H1 (cell line): ENCODE measurements around the gene KANTR. TPM values are rescaled to one million over a fixed set of nuclear protein-coding genes. Genes with fewer than 3 reads are reported as not detected.

Experiments
- CTCF ChIA-PET: fragments of 300-600 bp; sonication (Branson Sonifier 250); formaldehyde crosslinking; loops from one replicate; lab custom pipeline; 2021; ENCODE audit not compliant: partially characterized antibody; lab: Charles Lee
- POLR2A ChIA-PET: fragments of 300-600 bp; sonication (Branson Sonifier 250); formaldehyde crosslinking; loops from one replicate; lab custom pipeline; 2021; ENCODE audit warnings: inconsistent platforms; ENCODE audit not compliant: partially characterized antibody; lab: Charles Lee
- DNase-seq, 2 experiments: peaks; one replicate each; pipeline versions ENCODE4 v3.0.0 to v3.0.0-alpha.2; 2010 to 2022; ENCODE audit warnings: low spot score in 2 of 2, low read depth in 1 of 2, mixed read lengths in 1 of 2
- FAIRE-seq: peaks from 2 replicates; lab custom pipeline; 2011; peaks lifted over from hg19 to GRCh38; lab: Jason Lieb, UNC
- H2AFZ ChIP-seq: 2 replicates; pipeline ENCODE4 v1.8.1; 2012; ENCODE audit warnings: low read length, inconsistent platforms
- H2AK5ac ChIP-seq: 2 replicates; pipeline ENCODE4 v1.6.1; 2013; ENCODE audit warnings: low read depth, low read length
- H2BK120ac ChIP-seq: replicated peaks from 2 replicates; pipeline ENCODE3; 2013; ENCODE audit warnings: low read depth, low read length, inconsistent platforms
- H2BK12ac ChIP-seq: 2 replicates; pipeline ENCODE4 v1.6.1; 2013; ENCODE audit warnings: low read depth, low read length
- H2BK15ac ChIP-seq: 2 replicates; pipeline ENCODE4 v1.6.1; 2013; ENCODE audit warnings: low read length
- H2BK20ac ChIP-seq: 2 replicates; pipeline ENCODE4 v1.6.1; 2013; ENCODE audit warnings: low read length
- H2BK5ac ChIP-seq: 2 replicates; pipeline ENCODE4 v1.6.1; 2013; ENCODE audit warnings: low read depth, low read length
- H3K14ac ChIP-seq: 2 replicates; pipeline ENCODE4 v1.6.1; 2013; ENCODE audit warnings: inconsistent platforms; ENCODE audit not compliant: insufficient read length
- H3K18ac ChIP-seq: 2 replicates; pipeline ENCODE4 v1.6.1; 2013; ENCODE audit warnings: low read length; ENCODE audit errors: extremely low read depth
- H3K23ac ChIP-seq: 2 replicates; pipeline ENCODE4 v1.6.1; 2013; ENCODE audit warnings: inconsistent platforms; ENCODE audit not compliant: insufficient read length
- H3K23me2 ChIP-seq: 2 replicates; pipeline ENCODE4 v1.6.1; 2013; ENCODE audit warnings: low read depth, low read length
- H3K27ac ChIP-seq: 2 replicates; pipeline ENCODE4 v1.6.1; 2011; ENCODE audit warnings: low read depth, low read length, inconsistent platforms
- H3K27me3 ChIP-seq, 4 experiments: replicated peaks in 1 of 4; 1 replicate in 1 of 4; 2 replicates in 3 of 4; pipeline versions ENCODE4 v1.6.1 to v1.8.1; 2011 to 2013; ENCODE audit warnings: low read length in 3 of 4, mild to moderate bottlenecking in 3 of 4, inconsistent platforms in 2 of 4, mixed read lengths in 2 of 4, moderate library complexity in 1 of 4; ENCODE audit not compliant: control insufficient read depth in 3 of 4, insufficient read depth in 3 of 4; ENCODE audit errors: extremely low read depth in 1 of 4
- H3K36me3 ChIP-seq, 4 experiments: 2 replicates each; pipeline versions ENCODE4 v1.6.1 to v1.8.1; 2011 to 2013; ENCODE audit warnings: mild to moderate bottlenecking in 4 of 4, low read length in 3 of 4, moderate library complexity in 2 of 4, control low read depth in 1 of 4, inconsistent platforms in 1 of 4; ENCODE audit not compliant: insufficient read depth in 4 of 4, control insufficient read depth in 2 of 4
- H3K4ac ChIP-seq: replicated peaks from 2 replicates; pipeline ENCODE3; 2013; ENCODE audit warnings: low read length, low read depth, mixed read lengths, inconsistent platforms; ENCODE audit not compliant: insufficient read length
- H3K4me1 ChIP-seq, 4 experiments: replicated peaks in 1 of 4; 1 replicate in 1 of 4; 2 replicates in 3 of 4; pipeline versions ENCODE4 v1.6.1 to v1.8.1; 2011 to 2013; ENCODE audit warnings: low read length in 3 of 4, inconsistent platforms in 2 of 4, mixed read lengths in 1 of 4; ENCODE audit not compliant: insufficient read depth in 4 of 4, control insufficient read depth in 3 of 4
- H3K4me2 ChIP-seq, 2 experiments: 2 replicates each; pipeline versions ENCODE4 v1.6.1 to v1.8.1; 2011 to 2013; ENCODE audit warnings: low read depth in 2 of 2, low read length in 2 of 2, control low read depth in 1 of 2, inconsistent platforms in 1 of 2, mild to moderate bottlenecking in 1 of 2; ENCODE audit not compliant: insufficient read depth in 1 of 2
- H3K4me3 ChIP-seq, 4 experiments: fragments of 200-600, 300-600 bp in 1 of 4; sonication (generic), shearing (Covaris generic), sonication (Bioruptor Twin) in 1 of 4; 2 replicates each; pipeline versions ENCODE4 v1.5.1 to v1.8.1; 2011 to 2016; ENCODE audit warnings: low read length in 4 of 4, low read depth in 3 of 4, control low read depth in 2 of 4, inconsistent platforms in 2 of 4, mild to moderate bottlenecking in 2 of 4, mixed read lengths in 1 of 4, moderate library complexity in 1 of 4; ENCODE audit not compliant: insufficient read depth in 2 of 4; ENCODE audit errors: extremely low read depth in 1 of 4
- H3K56ac ChIP-seq: replicated peaks from 2 replicates; pipeline ENCODE3; 2013; ENCODE audit warnings: low read depth, mild to moderate bottlenecking, mixed read lengths, low read length, inconsistent platforms; ENCODE audit not compliant: insufficient read length
- H3K79me1 ChIP-seq: 2 replicates; pipeline ENCODE4 v1.6.1; 2013; ENCODE audit warnings: low read depth, low read length, control low read depth
- H3K79me2 ChIP-seq, 2 experiments: 2 replicates each; pipeline versions ENCODE4 v1.6.1 to v1.8.1; 2012 to 2013; ENCODE audit warnings: low read length in 2 of 2, mild to moderate bottlenecking in 2 of 2, inconsistent platforms in 1 of 2; ENCODE audit not compliant: insufficient read depth in 2 of 2, control insufficient read depth in 1 of 2
- H3K9ac ChIP-seq, 4 experiments: replicated peaks in 1 of 4; 1 replicate in 1 of 4; 2 replicates in 3 of 4; pipeline versions ENCODE4 v1.6.1 to v1.8.1; 2011 to 2013; ENCODE audit warnings: low read depth in 3 of 4, low read length in 3 of 4, control low read depth in 2 of 4, mild to moderate bottlenecking in 2 of 4, moderate library complexity in 2 of 4, inconsistent platforms in 1 of 4; ENCODE audit errors: extremely low read depth in 1 of 4
- H3K9me3 ChIP-seq, 2 experiments: 2 replicates each; pipeline versions ENCODE4 v1.6.1 to v1.8.1; 2012 to 2013; ENCODE audit warnings: mild to moderate bottlenecking in 2 of 2, moderate library complexity in 2 of 2, control low read depth in 1 of 2, inconsistent platforms in 1 of 2, low read depth in 1 of 2, low read length in 1 of 2, mixed read lengths in 1 of 2; ENCODE audit not compliant: insufficient read depth in 2 of 2
- H4K20me1 ChIP-seq, 2 experiments: replicated peaks in 1 of 2; 2 replicates each; pipeline versions ENCODE3 to v1.8.1; 2011 to 2013; ENCODE audit warnings: inconsistent platforms in 2 of 2, low read length in 2 of 2, mild to moderate bottlenecking in 1 of 2; ENCODE audit not compliant: insufficient read depth in 2 of 2, control insufficient read depth in 1 of 2
- H4K5ac ChIP-seq: 2 replicates; pipeline ENCODE4 v1.6.1; 2013; ENCODE audit warnings: low read length, low read depth, mixed read lengths, inconsistent platforms; ENCODE audit not compliant: insufficient read length
- H4K8ac ChIP-seq: 2 replicates; pipeline ENCODE4 v1.8.0; 2013; ENCODE audit warnings: mild to moderate bottlenecking, moderate library complexity, low read length, inconsistent platforms; ENCODE audit not compliant: insufficient read depth; ENCODE audit errors: extremely low read depth
- H4K91ac ChIP-seq: replicated peaks from 2 replicates; pipeline ENCODE3; 2013; ENCODE audit warnings: low read length, mixed read lengths, inconsistent platforms; ENCODE audit not compliant: insufficient read length
- BACH1 ChIP-seq: IDR thresholded peaks from 2 replicates; pipeline ENCODE4 v1.6.1; 2012; ENCODE audit warnings: low read length, improper control_type of control experiment
- WGBS, 2 experiments: shearing (Covaris generic) in 1 of 2; methylation state at CpG; one replicate each; pipeline versions ENCODE4 v1.1.6 to v1.1.7; 2013 to 2015; ENCODE audit warnings: low lambda C conversion rate in 2 of 2, mixed read lengths in 2 of 2, inconsistent platforms in 1 of 2, low coverage in 1 of 2, missing lambda C conversion rate in 1 of 2; ENCODE audit not compliant: insufficient replicate concordance in 2 of 2, insufficient coverage in 1 of 2, insufficient read length in 1 of 2; ENCODE audit errors: extremely low coverage in 1 of 2, missing lambda C conversion rate in 1 of 2; 5-methylcytosine and 5-hydroxymethylcytosine counted together
- polyA plus RNA-seq, 7 experiments: library from polyadenylated mRNA; depleted of rRNA in 3 of 7; stranded (reverse) in 5 of 7; unstranded in 2 of 7; fragments of >200 nt in 5 of 7; fragments of 200-250 nt in 2 of 7; gene quantifications; 1 replicate in 5 of 7; 2 replicates in 1 of 7; 4 replicates in 1 of 7; pipeline versions ENCODE4 v1.2.1 to v1.2.3, GENCODE V29; 2011 to 2013; ENCODE audit warnings: missing spikeins in 2 of 7, mixed read lengths in 2 of 7
- total RNA-seq: library from RNA; stranded (reverse); fragmentation: NEBNext Ultra II Directional; extraction: Animal tissue kit (Norgen Biotek cat#: 25700); gene quantifications from 2 replicates; pipeline ENCODE4 v1.2.1, GENCODE V29; 2021

KANTR gene
- total and polyA plus RNA-seq, 2 of the 8 experiments (the other 6 are each of a cell fraction or from before 2014, with no cell fraction given) = 7.7 to 9.5 TPM

DNA sequence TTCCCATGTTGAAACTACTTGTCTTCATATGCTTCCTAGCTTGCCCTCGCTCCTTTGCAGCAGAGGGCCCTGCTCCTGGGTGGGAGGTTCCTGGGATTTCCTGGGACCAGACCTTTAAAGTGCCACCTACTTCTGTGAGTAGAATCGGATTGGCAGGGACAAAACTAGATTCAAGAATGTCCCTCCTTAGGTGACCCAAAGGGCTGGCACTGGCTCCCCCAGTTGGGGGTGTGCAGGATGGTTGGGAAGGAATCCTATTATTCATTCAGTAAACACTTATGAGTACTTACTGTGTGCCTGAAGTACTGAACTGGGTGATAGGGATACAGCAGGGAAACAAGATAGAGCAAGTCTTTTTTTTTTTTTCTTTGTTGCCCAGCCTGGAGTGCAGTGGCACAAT is 2.6 kb upstream of the KANTR start:
- Histone ChIP-seq H3K27me3 (no peaks in the 10 kb centered on the region), H2BK12ac (no peak overlapping the region), H3K4me3 (no peak overlapping the region), H2BK20ac (no peak overlapping the region), H2BK5ac (no peak overlapping the region), H4K5ac (no peak overlapping the region), H2BK15ac (no peak overlapping the region), H3K9ac (no peak overlapping the region), H3K14ac (no peak overlapping the region), H3K56ac (no peak overlapping the region), H3K18ac (no peak overlapping the region), H3K27ac (no peak overlapping the region), H3K79me1 (no peaks in the 10 kb centered on the region), H4K8ac (no peak overlapping the region), H3K23ac (no peak overlapping the region), H2AFZ (no peak overlapping the region), H4K20me1 (no peaks in the 10 kb centered on the region), H2BK120ac (no peak overlapping the region), H4K91ac (no peak overlapping the region), H3K4me1 (peaks cover 0 to 2% (median under 1%) of the 10 kb centered on the region in 4 experiments; a peak in 2 of 7 replicates), H3K36me3 (peaks cover 0 to 10% (median 2%) of the 10 kb centered on the region in 4 experiments; a peak in 4 of 8 replicates), H2AK5ac (no peak overlapping the region), H3K79me2 (peaks cover 0 to 6% of the 10 kb centered on the region in 2 experiments; a peak in 2 of 4 replicates), H3K9me3 (no peaks in the 10 kb centered on the region), H3K23me2 (peaks cover 3% of the 10 kb centered on the region; the same call in 1 of the 2 replicates), H3K4me2 (no peak overlapping the region), H3K4ac (no peak overlapping the region)
- no peak for TF ChIP-seq BACH1
- no peak for DNase-seq
- FAIRE-seq = no peak
- CTCF ChIA-PET = interaction anchor here (0.7 to 2.1 kb wide), 5 partner anchors 9 to 100 kb away, joined by 3 to 4 read pairs (median 4); partner anchors contain the start of gene TSPYL2
- POLR2A ChIA-PET = no interaction called here
- 88% methylated on average over 1 of the region's 2 CpGs; no CpG with 5 or more reads in 1 of the 2 experiments for WGBS, 2 experiments
